Upper lobe of left lung (tissue), 6 donors: ENCODE results near the gene GAB2. TPM values are rescaled to one million over a fixed set of nuclear protein-coding genes. Genes with fewer than 3 reads are reported as not detected.

Experiments
- ATAC-seq, 2 donors: fragments of 200-7000 bp; cut with Tn5 transposase; one replicate each; pipeline ENCODE4 v1.9.1; 2022; ENCODE audit warnings: mild to moderate bottlenecking in 2 of 2, moderate library complexity in 2 of 2; ENCODE audit not compliant: low FRiP score in 2 of 2
- DNase-seq, 2 donors: peaks; one replicate each; pipeline ENCODE4 v3.0.0-alpha.2; 2019 to 2020
- H3K27ac ChIP-seq, 4 donors: fragments of 200-600 bp; sonication (generic); one replicate each; pipeline ENCODE4 v1.5.1; 2016 to 2019
- H3K27me3 ChIP-seq, 4 donors: fragments of 200-600 bp; sonication (generic); one replicate each; pipeline ENCODE4 v1.5.1; 2017 to 2019
- H3K36me3 ChIP-seq, 4 donors: fragments of 200-600 bp; sonication (generic); one replicate each; pipeline ENCODE4 v1.5.1; 2016 to 2019
- H3K4me1 ChIP-seq, 4 donors: fragments of 200-600 bp; sonication (generic); one replicate each; pipeline ENCODE4 v1.5.1; 2018 to 2019
- H3K4me3 ChIP-seq, 4 donors: fragments of 200-600 bp; sonication (generic); one replicate each; pipeline ENCODE4 v1.5.1; 2017 to 2019; ENCODE audit warnings: mild to moderate bottlenecking in 2 of 4, moderate library complexity in 1 of 4
- H3K9me3 ChIP-seq, 4 donors: fragments of 200-600 bp; sonication (generic); one replicate each; pipeline ENCODE4 v1.5.1; 2018 to 2019
- EP300 ChIP-seq, 4 donors: sonication (generic); formaldehyde crosslinking; IDR thresholded peaks; one replicate each; pipeline ENCODE4 v1.5.1; 2017; ENCODE audit warnings: antibody characterized with exemption in 4 of 4, control low read depth in 2 of 4
- POLR2A ChIP-seq, 4 donors: fragments of 450-650 bp; IDR thresholded peaks; one replicate each; pipeline ENCODE4 v1.5.1; 2016 to 2017; ENCODE audit warnings: antibody characterized with exemption in 4 of 4, mild to moderate bottlenecking in 2 of 4
- POLR2AphosphoS5 ChIP-seq, 2 donors: sonication (generic); formaldehyde crosslinking; IDR thresholded peaks; one replicate each; pipeline ENCODE4 v1.5.1; 2017; ENCODE audit warnings: antibody characterized with exemption in 2 of 2
- WGBS, 2 donors: methylation state at CpG; one replicate each; pipeline ENCODE4 v1.1.5; 2017 to 2018; 5-methylcytosine and 5-hydroxymethylcytosine counted together
- total RNA-seq, 6 donors: library from RNA; depleted of rRNA in 4 of 6; stranded (reverse); fragments of >200 nt in 4 of 6; gene quantifications; one replicate each; pipeline versions ENCODE4 v1.1.0 to v1.2.1, GENCODE V29; 2016 to 2021
- TF ChIP-seq, protein P1 (sequence below), 6 experiments: fragments of 450-650 bp in 4 of 6; fragments of 200-600 bp in 2 of 6; sonication (generic) in 2 of 6; IDR thresholded peaks; one replicate each; pipeline ENCODE4 v1.5.1; 2016 to 2019; ENCODE audit warnings: antibody characterized with exemption in 6 of 6
- donor health status: DM: no; HTN: no; CAD: no; lungs with moderate emphysema.
- donor health status: DM: no; HTN: yes; CAD: no; lungs with severe emphysema.

Gene GAB2
- total RNA-seq, 6 donors from 2014 or later = 40.9 to 76.6 (median 50.4) TPM

DNA sequence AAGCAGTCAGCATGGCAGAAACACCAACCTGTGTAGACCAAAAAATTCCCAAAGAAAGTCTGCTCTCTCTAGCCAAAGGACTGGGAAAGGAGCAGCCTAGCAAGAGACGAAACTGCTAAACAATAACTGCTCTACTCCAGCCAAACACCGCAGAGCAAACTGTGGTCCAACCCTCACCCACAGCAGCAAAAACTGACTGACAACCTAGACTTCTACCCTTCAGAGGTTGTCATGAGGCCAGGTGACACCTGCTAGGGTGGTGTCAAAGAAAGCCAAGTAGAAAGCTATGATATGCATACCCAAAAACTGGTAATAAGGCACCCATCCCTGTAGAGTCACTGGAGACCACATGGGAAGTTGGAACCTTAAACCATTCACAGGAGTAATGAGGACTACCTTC is 11.8 kb downstream of the GAB2 start:
- peaks cover 6 to 15% (median 9%) of the 10 kb centered on the region in 4 donors for H3K9me3 ChIP-seq
- no peak overlapping the region for H3K4me3 ChIP-seq
- TF ChIP-seq EP300 (IDR thresholded peaks at IDR 0.05) = no peak
- TF ChIP-seq, protein P1, sequence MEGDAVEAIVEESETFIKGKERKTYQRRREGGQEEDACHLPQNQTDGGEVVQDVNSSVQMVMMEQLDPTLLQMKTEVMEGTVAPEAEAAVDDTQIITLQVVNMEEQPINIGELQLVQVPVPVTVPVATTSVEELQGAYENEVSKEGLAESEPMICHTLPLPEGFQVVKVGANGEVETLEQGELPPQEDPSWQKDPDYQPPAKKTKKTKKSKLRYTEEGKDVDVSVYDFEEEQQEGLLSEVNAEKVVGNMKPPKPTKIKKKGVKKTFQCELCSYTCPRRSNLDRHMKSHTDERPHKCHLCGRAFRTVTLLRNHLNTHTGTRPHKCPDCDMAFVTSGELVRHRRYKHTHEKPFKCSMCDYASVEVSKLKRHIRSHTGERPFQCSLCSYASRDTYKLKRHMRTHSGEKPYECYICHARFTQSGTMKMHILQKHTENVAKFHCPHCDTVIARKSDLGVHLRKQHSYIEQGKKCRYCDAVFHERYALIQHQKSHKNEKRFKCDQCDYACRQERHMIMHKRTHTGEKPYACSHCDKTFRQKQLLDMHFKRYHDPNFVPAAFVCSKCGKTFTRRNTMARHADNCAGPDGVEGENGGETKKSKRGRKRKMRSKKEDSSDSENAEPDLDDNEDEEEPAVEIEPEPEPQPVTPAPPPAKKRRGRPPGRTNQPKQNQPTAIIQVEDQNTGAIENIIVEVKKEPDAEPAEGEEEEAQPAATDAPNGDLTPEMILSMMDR (IDR thresholded peaks at IDR 0.05) = no peak
- TF ChIP-seq POLR2AphosphoS5 (IDR thresholded peaks at IDR 0.05) = no peak
- TF ChIP-seq POLR2A (IDR thresholded peaks at IDR 0.05) = no peak
- H3K27me3 ChIP-seq = no peaks in the 10 kb centered on the region
- H3K27ac ChIP-seq = no peak overlapping the region
- no peak for ATAC-seq
- 50 to 65% methylated on average over 2 of the region's 2 CpGs for WGBS, 2 donors
- peaks cover 0 to 10% (median 9%) of the 10 kb centered on the region in 4 donors for H3K4me1 ChIP-seq
- DNase-seq = no peak
- peaks cover 0 to 3% (median 1%) of the 10 kb centered on the region in 4 donors for H3K36me3 ChIP-seq

DNA sequence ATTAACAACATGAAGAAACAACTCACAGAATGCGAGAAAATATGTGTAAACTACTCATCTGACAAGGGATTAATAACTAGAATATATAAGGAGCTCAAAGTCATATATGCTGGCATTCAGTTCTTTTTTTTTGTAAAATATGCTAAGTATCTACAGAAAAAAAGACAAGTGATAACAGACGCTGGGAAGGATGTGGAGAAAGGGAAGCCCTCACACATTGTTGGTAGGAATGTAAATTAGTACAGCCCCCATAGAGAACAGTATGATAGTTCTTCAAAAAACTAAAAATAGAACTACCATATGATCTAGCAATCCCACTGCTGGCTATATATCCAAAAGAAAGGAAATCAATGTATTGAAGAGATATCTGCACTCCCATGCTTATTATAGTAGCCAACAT is 13.8 kb downstream of the GAB2 start:
- no peak overlapping the region for H3K27ac ChIP-seq
- H3K36me3 ChIP-seq = no peaks in the 10 kb centered on the region
- no peak overlapping the region for H3K4me3 ChIP-seq
- no peaks in the 10 kb centered on the region for H3K27me3 ChIP-seq
- peaks cover 5 to 18% (median 17%) of the 10 kb centered on the region in 4 donors for H3K4me1 ChIP-seq
- WGBS, 2 donors = 61 to 72% methylated on average over 2 of the region's 2 CpGs
- TF ChIP-seq POLR2AphosphoS5 (IDR thresholded peaks at IDR 0.05) (no peak), EP300 (IDR thresholded peaks at IDR 0.05) (no peak), POLR2A (IDR thresholded peaks at IDR 0.05) (no peak)
- TF ChIP-seq, protein P1 (IDR thresholded peaks at IDR 0.05) = no peak
- ATAC-seq (no peak), DNase-seq (no peak)
- H3K9me3 ChIP-seq = no peaks in the 10 kb centered on the region

DNA sequence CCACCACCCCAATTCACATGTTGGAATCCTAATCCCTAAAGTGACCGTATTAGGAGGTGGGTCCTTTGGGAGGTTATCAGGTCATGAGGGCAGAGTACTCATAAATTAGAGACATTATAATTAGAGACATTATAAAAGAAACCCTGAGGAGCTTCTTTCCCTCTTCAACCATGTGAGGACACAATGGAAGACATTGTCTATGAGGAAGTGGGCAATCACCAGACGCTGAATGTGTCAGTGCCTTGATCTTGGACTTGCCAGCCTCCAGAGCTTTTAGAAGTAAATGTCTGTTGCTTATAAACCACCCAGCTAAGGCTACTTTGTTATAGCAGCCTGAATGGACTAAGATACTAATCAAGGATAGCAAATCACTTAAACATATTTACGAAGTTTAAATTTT is 14.8 kb downstream of the GAB2 start:
- no peaks in the 10 kb centered on the region for H3K27me3 ChIP-seq
- WGBS, 2 donors = 96 to 97% methylated on average over 3 of the region's 3 CpGs
- H3K4me3 ChIP-seq = no peak overlapping the region
- no peak for TF ChIP-seq EP300 (IDR thresholded peaks at IDR 0.05)
- TF ChIP-seq, protein P1 (IDR thresholded peaks at IDR 0.05) = no peak
- TF ChIP-seq POLR2A (IDR thresholded peaks at IDR 0.05) = no peak
- no peak for TF ChIP-seq POLR2AphosphoS5 (IDR thresholded peaks at IDR 0.05)
- H3K27ac ChIP-seq = no peak overlapping the region
- no peak for DNase-seq
- H3K36me3 ChIP-seq = no peaks in the 10 kb centered on the region
- no peak for ATAC-seq
- peaks cover 5 to 22% (median 20%) of the 10 kb centered on the region in 4 donors for H3K4me1 ChIP-seq
- H3K9me3 ChIP-seq = no peaks in the 10 kb centered on the region

DNA sequence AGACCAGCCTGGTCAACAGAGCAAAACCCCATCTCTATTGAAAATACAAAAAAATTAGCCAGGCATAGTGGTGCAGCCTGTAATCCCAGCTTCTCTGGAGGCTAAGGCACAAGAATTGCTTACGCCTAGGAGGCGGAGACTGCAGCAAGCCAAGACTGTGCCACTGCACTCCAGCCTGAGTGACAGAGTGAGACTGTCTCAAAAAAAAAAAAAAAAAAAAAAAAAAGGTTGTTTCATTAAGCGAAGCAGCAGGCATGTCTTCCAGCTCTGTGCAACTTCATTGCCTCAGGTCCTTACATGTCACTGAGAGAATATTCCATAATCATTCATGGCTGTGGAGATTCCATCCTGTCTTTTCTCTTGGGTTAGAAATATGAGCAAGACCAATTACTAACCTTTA is 16.9 kb downstream of the GAB2 start:
- Histone ChIP-seq H3K4me1 (peaks cover 5 to 25% (median 21%) of the 10 kb centered on the region in 4 donors), H3K27me3 (no peaks in the 10 kb centered on the region), H3K4me3 (no peak overlapping the region), H3K36me3 (no peaks in the 10 kb centered on the region), H3K27ac (no peak overlapping the region), H3K9me3 (no peaks in the 10 kb centered on the region)
- WGBS, 2 donors = 83 to 99% methylated on average over 3 of the region's 3 CpGs
- TF ChIP-seq EP300 (IDR thresholded peaks at IDR 0.05) (no peak), POLR2AphosphoS5 (IDR thresholded peaks at IDR 0.05) (no peak), POLR2A (IDR thresholded peaks at IDR 0.05) (no peak)
- TF ChIP-seq, protein P1 (IDR thresholded peaks at IDR 0.05) = no peak
- DNase-seq (no peak), ATAC-seq (no peak)

DNA sequence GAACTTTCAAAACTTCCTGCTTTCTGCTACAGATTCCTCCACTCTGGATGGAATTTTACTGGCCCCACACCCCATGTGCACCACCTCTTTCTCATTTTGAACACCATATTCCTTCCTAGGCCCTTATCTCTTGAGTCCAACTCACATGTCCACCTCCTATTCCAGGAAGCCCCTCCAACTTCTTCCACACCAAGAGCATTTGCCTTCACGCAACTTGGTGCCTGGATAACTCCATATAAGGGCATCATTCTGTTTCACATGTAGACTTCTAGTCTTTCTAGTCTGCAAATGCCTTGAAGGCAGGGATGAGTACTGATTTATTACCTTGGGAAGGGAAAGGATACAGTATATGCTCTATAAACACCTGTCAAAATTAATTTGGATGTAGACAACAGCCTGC is 17.5 kb downstream of the GAB2 start:
- Histone ChIP-seq H3K36me3 (no peaks in the 10 kb centered on the region), H3K9me3 (no peaks in the 10 kb centered on the region), H3K27ac (no peak overlapping the region), H3K27me3 (no peaks in the 10 kb centered on the region), H3K4me3 (no peak overlapping the region), H3K4me1 (peaks cover 5 to 25% (median 21%) of the 10 kb centered on the region in 4 donors)
- no peak for ATAC-seq
- no peak for TF ChIP-seq POLR2A (IDR thresholded peaks at IDR 0.05)
- WGBS, 2 donors = 84 to 93% methylated on average over 1 of the region's 1 CpG
- DNase-seq = no peak
